Measurements from ENCODE around the gene PRAMEF5.
"Not testable (repeated sequence)": the region's sequence is repeated elsewhere in the genome, so short reads cannot be mapped to it uniquely, and the experiment has no call there.

DNA sequence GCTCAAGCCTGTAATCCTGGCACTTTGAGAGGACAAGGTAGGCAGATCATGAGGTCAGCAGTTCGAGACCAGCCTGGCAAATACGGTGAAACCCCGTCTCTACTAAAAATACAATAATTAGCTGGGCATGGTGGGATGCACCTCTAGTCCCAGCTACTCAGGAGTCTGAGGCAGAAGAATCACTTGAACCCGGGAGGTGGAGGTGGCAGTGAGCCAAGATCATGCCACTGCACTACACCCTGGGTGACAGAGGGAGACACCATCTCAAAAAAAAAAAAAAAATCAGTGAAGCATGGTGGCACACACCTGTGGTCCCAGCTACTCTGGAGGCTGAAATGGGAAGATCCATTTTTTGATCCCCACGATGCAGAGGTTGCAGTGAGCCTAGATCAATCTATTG is 23.9 kb upstream of the PRAMEF5 start:
- TF ChIP-seq, protein P1, sequence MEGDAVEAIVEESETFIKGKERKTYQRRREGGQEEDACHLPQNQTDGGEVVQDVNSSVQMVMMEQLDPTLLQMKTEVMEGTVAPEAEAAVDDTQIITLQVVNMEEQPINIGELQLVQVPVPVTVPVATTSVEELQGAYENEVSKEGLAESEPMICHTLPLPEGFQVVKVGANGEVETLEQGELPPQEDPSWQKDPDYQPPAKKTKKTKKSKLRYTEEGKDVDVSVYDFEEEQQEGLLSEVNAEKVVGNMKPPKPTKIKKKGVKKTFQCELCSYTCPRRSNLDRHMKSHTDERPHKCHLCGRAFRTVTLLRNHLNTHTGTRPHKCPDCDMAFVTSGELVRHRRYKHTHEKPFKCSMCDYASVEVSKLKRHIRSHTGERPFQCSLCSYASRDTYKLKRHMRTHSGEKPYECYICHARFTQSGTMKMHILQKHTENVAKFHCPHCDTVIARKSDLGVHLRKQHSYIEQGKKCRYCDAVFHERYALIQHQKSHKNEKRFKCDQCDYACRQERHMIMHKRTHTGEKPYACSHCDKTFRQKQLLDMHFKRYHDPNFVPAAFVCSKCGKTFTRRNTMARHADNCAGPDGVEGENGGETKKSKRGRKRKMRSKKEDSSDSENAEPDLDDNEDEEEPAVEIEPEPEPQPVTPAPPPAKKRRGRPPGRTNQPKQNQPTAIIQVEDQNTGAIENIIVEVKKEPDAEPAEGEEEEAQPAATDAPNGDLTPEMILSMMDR (IDR thresholded peaks at IDR 0.05; ENCODE audit: low read length) = not testable (repeated sequence)
- TF ChIP-seq EZH2 (IDR thresholded peaks at IDR 0.05; ENCODE audit: borderline replicate concordance, low read length) = not testable (repeated sequence)

All from OCI-LY1 (cell line).